OCI-LY7 (cell line): Measurements from ENCODE around the gene JAM3. TPM values are rescaled to one million over a fixed set of nuclear protein-coding genes. Genes with fewer than 3 reads are reported as not detected.

Experiments used
- BruUV-seq: library from RNA; stranded (reverse); fragments of 400-500 nt; replicated peaks from 2 replicates; lab custom pipeline; 2021; lab: Mats Ljungman, UMichigan
- CTCF ChIA-PET: fragments of 300-600 bp; sonication (Branson Sonifier 250); formaldehyde crosslinking; loops from one replicate; lab custom pipeline; 2022; ENCODE audit warnings: antibody characterized with exemption; ENCODE audit not compliant: unreplicated experiment; lab: Charles Lee
- POLR2A ChIA-PET: fragments of 300-600 bp; sonication (Branson Sonifier 250); formaldehyde crosslinking; loops from one replicate; lab custom pipeline; 2022; ENCODE audit warnings: antibody characterized with exemption; lab: Charles Lee
- DNase-seq: peaks from one replicate; pipeline ENCODE4 v3.0.0-alpha.2; 2015; ENCODE audit warnings: low spot score
- H2AFZ ChIP-seq: fragments of 200-600 bp; sonication (generic), shearing (Covaris generic); 2 replicates; pipeline ENCODE4 v1.6.1; 2014; ENCODE audit warnings: mild to moderate bottlenecking, antibody characterized with exemption, low read length, moderate library complexity
- H3K27ac ChIP-seq: fragments of 200-600 bp; sonication (generic); 2 replicates; pipeline ENCODE4 v1.5.1; 2014; ENCODE audit warnings: mixed run types, low read depth, mild to moderate bottlenecking, moderate library complexity, low read length, inconsistent platforms; ENCODE audit not compliant: poor library complexity, severe bottlenecking
- H3K36me3 ChIP-seq: fragments of 200-600 bp; sonication (generic); 2 replicates; pipeline ENCODE4 v1.6.1; 2014; ENCODE audit warnings: mild to moderate bottlenecking, antibody characterized with exemption, low read length, moderate library complexity, mixed read lengths; ENCODE audit not compliant: insufficient read depth
- H3K4me1 ChIP-seq: fragments of 200-600 bp; sonication (generic); 2 replicates; pipeline ENCODE4 v1.5.1; 2014; ENCODE audit warnings: mild to moderate bottlenecking, low read length; ENCODE audit not compliant: insufficient read depth, poor library complexity, severe bottlenecking
- H3K4me2 ChIP-seq: fragments of 200-600 bp; sonication (generic); 2 replicates; pipeline ENCODE4 v1.6.1; 2014; ENCODE audit warnings: mild to moderate bottlenecking, low read length
- H3K4me3 ChIP-seq: fragments of 200-600 bp; sonication (generic); 2 replicates; pipeline ENCODE4 v1.5.1; 2014; ENCODE audit warnings: mild to moderate bottlenecking, low read depth, low read length; ENCODE audit not compliant: poor library complexity, severe bottlenecking
- H3K79me2 ChIP-seq: fragments of 200-600 bp; sonication (generic); 2 replicates; pipeline ENCODE4 v1.6.1; 2016; ENCODE audit warnings: low read depth, mild to moderate bottlenecking, low read length, moderate library complexity, mixed read lengths; ENCODE audit not compliant: insufficient read depth
- H3K9me2 ChIP-seq: fragments of 200-600 bp; sonication (generic); 2 replicates; pipeline ENCODE4 v1.6.1; 2016; ENCODE audit warnings: mild to moderate bottlenecking, low read length, mixed read lengths; ENCODE audit not compliant: insufficient read depth
- H3K9me3 ChIP-seq: fragments of 200-600 bp; sonication (generic); 2 replicates; pipeline ENCODE4 v1.6.1; 2014; ENCODE audit warnings: mild to moderate bottlenecking, mixed run types, low read length, mixed read lengths
- H4K20me1 ChIP-seq: fragments of 200-600 bp; sonication (generic); 2 replicates; pipeline ENCODE4 v1.6.1; 2014; ENCODE audit warnings: mild to moderate bottlenecking, antibody characterized with exemption, low read length, moderate library complexity, mixed read lengths; ENCODE audit not compliant: insufficient read depth
- CTCF ChIP-seq: fragments of 200-600 bp; sonication (generic); conservative IDR thresholded peaks from 2 replicates; pipeline ENCODE4 v1.5.1; 2014; ENCODE audit warnings: mild to moderate bottlenecking, antibody characterized with exemption, low read length, moderate library complexity, mixed read lengths
- EZH2phosphoT487 ChIP-seq: fragments of 200-600 bp; sonication (generic); IDR thresholded peaks from 2 replicates; pipeline ENCODE4 v1.6.1; 2018; ENCODE audit warnings: low read depth, borderline replicate concordance, mild to moderate bottlenecking, mixed run types, antibody characterized with exemption, low read length, moderate library complexity, mixed read lengths
- intact Hi-C: fragments of 100-400 bp; cut with micrococcal nuclease; formaldehyde crosslinking; loops from one replicate; pipeline ENCODE4 v1.10.0; 2022; ENCODE audit not compliant: unreplicated experiment
- total RNA-seq, 2 experiments: library from RNA; depleted of rRNA in 1 of 2; stranded (reverse); fragments of >200 nt in 1 of 2; shearing (Covaris generic) in 1 of 2; gene quantifications; 2 replicates each; pipeline ENCODE4 v1.2.3, GENCODE V29; 2014 to 2022

JAM3 gene
- total RNA-seq, 2 experiments from 2014 or later: not detected

GRCh38 chr11:134052395-134052987 is 16.4 kb upstream of the JAM3 start:
- DNase-seq: no peak
- no peaks in the 10 kb centered on the region for H3K79me2 ChIP-seq

GRCh38 chr11:134052988-134053945 is 15.6 kb upstream of the JAM3 start:
- BruUV-seq: no TSS peak
- H3K79me2 ChIP-seq: no peaks in the 10 kb centered on the region
- DNase-seq: no peak
- no peak overlapping the region for H3K4me2 ChIP-seq
- H3K36me3 ChIP-seq: no peaks in the 10 kb centered on the region
- H3K4me3 ChIP-seq: no peak overlapping the region
- ChIA-PET POLR2A (interaction anchor here (0.5 kb wide), 1 partner anchor 44 kb away, joined by 3 read pairs; no protein-coding TSS in a partner anchor), CTCF (no interaction called here)
- TF ChIP-seq CTCF (no peak), EZH2phosphoT487 (no peak)
- intact Hi-C loops: no loop called here
- no peaks in the 10 kb centered on the region for H3K4me1 ChIP-seq
- H3K27ac ChIP-seq: no peak overlapping the region
- no peaks in the 10 kb centered on the region for H3K9me3 ChIP-seq
- H2AFZ ChIP-seq: no peak overlapping the region
- H3K9me2 ChIP-seq: no peaks in the 10 kb centered on the region
- no peaks in the 10 kb centered on the region for H4K20me1 ChIP-seq

More at GRCh38 chr11:134052395-134052987, 16.4 kb upstream of the JAM3 start:
- Histone ChIP-seq H3K27ac (no peak overlapping the region), H4K20me1 (no peaks in the 10 kb centered on the region), H3K4me3 (no peak overlapping the region), H3K9me2 (no peaks in the 10 kb centered on the region), H3K4me2 (no peak overlapping the region), H3K9me3 (no peaks in the 10 kb centered on the region), H2AFZ (no peak overlapping the region), H3K36me3 (no peaks in the 10 kb centered on the region), H3K4me1 (no peaks in the 10 kb centered on the region)
- ChIA-PET POLR2A (no interaction called here), CTCF (no interaction called here)
- intact Hi-C loops: no loop called here
- BruUV-seq: no TSS peak
- TF ChIP-seq EZH2phosphoT487 (no peak), CTCF (no peak)
